H54 (cell line): ENCODE results near the gene ADH1A.
"Not testable (repeated sequence)": the region's sequence is repeated elsewhere in the genome, so short reads cannot be mapped to it uniquely, and the experiment has no call there.

Experiments used
- DNase-seq: peaks from one replicate; pipeline ENCODE4 v3.0.0; 2011; ENCODE audit warnings: low spot score, mixed read lengths; ENCODE audit not compliant: insufficient read length
- FAIRE-seq: peaks from 3 replicates; lab custom pipeline; 2011; peaks lifted over from hg19 to GRCh38; lab: Jason Lieb, UNC
- POLR2A ChIP-seq: IDR thresholded peaks from 2 replicates; pipeline ENCODE4 v1.6.1; 2011; ENCODE audit warnings: low read depth, mild to moderate bottlenecking, low read length

The ADH1A gene

DNA sequence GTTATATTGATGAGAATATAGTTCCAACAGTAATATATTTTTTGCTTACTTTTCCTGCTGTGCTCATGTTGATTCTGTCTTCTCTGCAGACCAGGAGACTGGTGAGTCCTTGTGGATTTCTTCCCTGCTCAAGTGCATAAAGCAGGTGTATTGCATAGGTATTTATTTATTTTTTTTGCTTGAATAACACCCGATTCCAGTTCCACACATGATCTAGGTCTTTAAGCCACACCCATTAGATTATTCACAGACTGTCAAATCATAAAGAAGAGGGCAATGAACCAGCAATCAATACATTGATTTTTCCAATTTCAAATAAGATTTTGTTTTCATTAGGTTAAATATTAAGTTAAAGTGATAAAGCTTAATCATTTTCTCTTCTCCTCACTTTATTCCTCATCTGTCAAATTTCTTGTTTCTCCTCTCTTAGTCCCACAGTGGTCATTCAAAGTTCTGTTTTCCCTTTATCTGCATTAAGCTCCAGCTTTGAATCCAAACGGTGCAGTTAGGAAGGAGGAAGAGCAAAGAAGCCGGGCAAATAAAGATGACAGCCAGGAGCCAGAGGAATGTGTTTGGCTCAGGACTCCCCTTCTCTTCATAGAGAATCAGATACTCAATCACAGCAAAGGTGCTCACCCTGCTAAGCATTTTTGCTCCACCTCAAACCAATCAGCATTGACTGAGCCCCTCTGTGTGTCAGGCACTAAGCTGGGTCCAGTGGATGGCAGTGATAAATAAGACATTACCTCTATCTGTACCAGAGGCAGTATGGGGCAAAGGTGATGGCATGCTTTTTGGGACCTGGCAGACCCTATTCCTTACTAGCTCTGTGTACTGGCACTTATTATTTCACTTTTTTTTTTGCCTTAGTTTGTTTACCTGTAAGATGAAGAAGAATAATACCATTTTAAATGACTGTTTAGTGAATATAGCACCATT lies at the start of gene ADH1A:
ADH1A (minus strand) TSS at position 138 of the 939 bp plus-strand sequence; CDS start at position 67, 71 bp downstream.
- FAIRE-seq: no peak
- DNase-seq: no peak
- TF ChIP-seq POLR2A: no peak

DNA sequence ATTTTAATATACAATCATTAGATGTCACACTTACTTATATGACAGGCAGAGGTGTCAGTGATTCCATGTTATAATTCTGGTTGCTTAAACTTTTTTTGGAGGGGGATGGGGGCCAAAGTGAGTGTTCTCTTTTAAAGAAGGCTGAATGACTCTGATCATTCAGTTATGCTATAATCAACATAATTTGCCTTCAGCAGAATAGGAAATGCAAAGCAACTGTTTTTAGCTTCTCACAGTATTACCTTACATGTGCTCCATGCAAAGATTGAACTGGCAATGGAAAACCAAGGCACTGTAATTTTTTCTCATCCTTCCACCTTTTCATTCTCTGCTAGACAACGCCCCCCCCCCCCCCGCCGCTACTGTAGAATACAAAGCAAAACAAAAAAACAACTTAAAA lies 48.4 kb upstream of the ADH1A start:
- TF ChIP-seq POLR2A: no peak
- FAIRE-seq: no peak
- no peak for DNase-seq

DNA sequence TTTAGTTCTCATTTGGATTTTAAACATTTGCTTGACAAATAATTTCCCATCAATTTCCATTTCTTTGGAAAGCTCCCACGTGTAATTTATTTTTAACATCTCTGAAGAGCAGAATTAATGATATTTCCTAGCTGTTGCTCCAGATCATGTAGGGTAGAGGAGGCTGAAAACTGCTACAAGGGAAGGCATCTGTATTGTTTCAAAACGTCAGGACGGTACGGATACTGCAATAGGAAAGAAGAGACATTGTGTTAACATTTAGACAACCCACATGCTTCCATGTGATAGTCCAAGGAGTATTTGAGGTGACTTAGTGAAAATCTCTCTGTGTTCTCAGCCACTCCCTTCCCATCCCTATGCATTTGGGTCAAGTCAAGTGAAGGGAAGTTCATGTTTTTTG lies 45.8 kb upstream of the ADH1A start:
- FAIRE-seq: no peak

DNA sequence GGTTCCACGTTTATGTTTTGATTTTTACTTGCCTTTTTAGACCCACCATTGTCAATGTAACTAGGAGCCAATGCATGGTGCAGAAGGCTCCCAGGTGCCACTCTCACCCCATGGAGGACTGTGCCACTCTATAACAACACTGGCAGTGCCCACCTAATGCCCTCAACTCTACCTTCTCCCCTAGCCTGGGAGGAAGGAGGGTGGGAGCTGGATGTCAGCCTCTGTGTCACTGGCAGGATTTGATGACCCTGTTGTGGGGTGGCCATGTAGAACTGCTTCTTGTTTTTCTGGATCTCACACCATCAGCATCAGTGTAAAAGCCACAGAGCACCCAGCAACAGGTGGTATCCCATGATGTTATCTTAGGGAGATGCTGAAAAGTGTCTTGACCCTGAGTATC lies 44.1 kb upstream of the ADH1A start:
- no peak for TF ChIP-seq POLR2A

More for the DNA sequence above, 45.8 kb upstream of the ADH1A start:
- no peak for DNase-seq
- TF ChIP-seq POLR2A: no peak

DNA sequence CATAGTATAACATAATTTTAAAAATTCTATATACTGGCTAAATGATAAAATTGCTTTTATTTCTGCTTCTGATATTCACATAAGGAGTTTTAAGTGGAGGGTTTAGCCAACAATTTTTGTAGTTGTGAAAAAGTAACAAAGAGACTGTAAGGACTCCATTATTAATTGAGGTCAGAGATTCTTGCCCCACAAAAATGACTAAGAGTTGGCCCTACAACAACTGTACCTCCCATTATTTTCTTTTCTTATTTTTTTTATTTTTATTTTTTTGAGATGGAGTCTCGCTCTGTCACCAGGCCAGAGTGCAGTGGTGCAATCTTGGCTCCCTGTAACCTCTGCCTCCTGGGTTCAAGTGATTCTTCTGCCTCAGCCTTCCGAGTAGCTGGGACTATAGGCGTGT lies 39.9 kb upstream of the ADH1A start:
- DNase-seq (no peak), FAIRE-seq (no peak)
- TF ChIP-seq POLR2A: no peak

More for the DNA sequence above, 44.1 kb upstream of the ADH1A start:
- FAIRE-seq (no peak), DNase-seq (no peak)

DNA sequence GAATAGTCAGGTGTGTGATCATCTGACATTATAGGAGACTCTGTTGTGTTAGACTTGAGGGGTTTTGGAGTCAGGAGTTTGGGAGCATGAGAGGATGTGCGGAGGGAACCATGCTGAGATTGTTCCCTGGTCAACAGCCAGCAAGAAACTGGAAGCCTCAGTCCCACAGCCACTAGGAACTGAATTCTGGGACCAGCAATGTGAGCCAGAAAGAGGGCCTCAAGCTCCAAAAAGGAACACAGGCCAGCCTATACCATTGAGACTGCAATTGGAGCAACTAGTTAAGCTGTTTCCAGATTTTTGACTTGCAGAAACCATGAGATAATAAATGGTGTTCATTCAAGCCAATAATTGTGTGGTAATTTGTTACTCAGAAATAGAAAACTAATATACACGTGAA lies 39.1 kb upstream of the ADH1A start:
- no peak for TF ChIP-seq POLR2A
- no peak for DNase-seq
- FAIRE-seq: no peak

DNA sequence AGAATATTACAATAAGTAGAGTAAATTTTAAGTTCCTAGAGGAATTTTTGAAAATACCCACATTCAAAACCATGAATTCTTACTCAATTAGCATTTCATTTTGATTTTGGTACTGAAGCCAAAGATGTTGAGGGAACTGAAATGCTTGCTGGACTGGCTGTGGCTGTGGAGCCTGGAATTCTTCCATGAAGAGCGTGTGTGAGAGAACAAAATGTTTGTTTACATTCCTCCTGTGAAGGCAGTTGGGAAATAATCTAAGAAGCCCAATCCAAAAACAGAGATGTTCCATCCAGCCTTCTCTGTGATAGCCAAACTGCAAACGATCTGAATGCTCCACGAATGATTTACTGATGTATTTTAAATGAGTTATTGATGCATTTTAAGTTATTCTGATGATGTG lies 34.2 kb upstream of the ADH1A start:
- TF ChIP-seq POLR2A: no peak
- DNase-seq: no peak
- no peak for FAIRE-seq

DNA sequence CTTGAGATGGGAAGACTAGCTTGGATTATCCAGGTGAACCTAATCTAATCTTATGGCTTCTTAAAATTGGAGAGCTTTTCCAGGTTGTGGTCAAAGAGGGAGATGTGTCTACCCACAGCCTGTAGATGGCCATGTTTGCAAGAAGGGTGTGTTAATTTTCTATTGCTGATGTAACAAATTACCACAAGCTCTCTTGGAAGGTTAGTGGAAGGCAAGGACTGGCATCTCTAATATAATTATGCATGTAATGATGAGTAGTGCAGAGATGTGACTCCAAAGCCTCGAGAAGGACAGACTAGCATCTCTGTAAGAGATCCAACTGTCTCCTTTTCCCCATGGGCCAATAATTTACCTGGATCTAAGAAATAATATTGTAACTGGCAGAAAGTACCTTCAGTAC lies 33.6 kb upstream of the ADH1A start:
- FAIRE-seq: no peak
- no peak for DNase-seq
- TF ChIP-seq POLR2A: no peak

DNA sequence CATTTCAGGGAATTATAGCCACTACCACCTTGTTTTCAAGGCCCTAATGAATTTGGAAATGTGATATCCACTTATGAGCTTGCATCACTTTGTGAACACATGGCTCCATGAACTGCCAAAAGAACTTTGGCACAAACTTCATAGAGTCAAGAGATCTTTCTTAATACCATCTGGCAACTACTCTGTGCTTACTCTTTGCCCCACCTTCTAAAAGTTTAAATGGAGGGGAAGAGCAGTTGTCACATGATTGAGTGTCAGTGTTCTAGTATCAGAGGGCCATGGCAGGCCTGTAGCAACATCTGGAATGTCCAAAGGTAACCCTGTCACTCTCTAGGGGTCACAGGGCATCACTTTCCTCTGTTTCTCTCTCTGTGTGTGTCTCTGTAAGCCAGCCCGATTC lies 33.0 kb upstream of the ADH1A start:
- DNase-seq: no peak
- no peak for FAIRE-seq
- TF ChIP-seq POLR2A: no peak

DNA sequence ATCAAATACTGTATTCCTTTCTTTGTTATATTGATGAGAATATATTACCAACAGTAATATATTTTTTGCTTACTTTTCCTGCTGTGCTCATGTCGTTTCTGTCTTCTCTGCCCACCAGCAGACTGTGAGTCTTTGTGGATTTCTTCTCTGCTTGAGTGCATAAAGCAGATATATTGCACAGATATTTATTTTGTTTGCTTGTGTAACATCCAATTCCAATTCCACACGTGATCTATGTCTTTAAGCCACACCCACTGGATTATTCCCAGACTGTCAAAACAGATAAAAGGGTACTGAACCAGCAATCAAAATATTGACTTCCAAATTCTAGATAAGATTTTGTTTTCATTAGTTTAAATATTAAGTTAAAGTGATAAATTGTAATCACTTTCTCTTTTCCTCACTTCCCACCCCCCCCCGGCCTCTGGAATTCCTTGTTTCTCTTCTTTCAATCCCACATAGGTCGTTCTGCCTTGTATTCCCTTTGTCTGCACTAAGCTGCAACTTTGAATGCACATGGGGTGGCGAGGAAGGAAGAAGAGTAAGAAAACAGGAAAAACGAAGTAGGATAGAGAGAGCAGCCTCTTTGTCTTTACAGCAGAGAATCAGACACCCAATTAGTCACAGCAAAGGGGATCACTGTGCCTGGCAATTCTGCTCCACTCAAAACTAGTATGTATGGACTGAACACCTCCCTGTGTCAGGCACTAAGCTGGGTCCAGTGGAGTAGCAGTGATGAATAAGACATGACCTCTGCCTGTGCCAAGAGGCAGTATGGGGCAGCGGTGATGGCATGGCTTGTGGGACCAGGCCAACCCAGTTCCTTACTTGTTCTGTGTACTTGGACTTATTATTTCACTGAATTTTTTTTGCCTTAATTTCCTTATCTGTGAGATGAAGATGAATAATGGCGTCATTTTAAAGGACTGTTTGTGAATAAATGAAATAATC lies 30.7 kb upstream of the ADH1A start, which contains the start of gene ADH1B:
ADH1B (minus strand) TSS at position 161 of the 951 bp plus-strand sequence; CDS start at position 91, 70 bp downstream.
- FAIRE-seq (no peak), DNase-seq (no peak)
- no peak for TF ChIP-seq POLR2A

DNA sequence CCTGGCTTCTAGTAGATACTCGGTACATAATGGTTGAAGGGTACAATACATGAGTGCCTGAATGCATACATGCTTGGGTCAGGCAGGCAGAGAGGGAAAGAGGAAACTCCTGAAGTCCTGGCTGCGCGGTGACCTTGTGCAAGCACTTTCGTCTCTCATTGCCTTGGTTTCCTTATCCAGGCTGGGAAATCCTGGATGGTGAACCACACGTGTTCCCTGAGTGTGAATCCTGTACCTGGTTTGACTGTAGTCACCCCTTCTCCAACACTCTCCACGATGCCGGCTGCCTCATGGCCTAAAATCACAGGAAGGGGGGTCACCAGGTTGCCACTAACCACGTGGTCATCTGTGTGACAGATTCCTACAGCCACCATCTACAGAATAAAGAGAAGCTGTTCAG lies 27.0 kb upstream of the ADH1A start:
- FAIRE-seq, DNase-seq: not testable (repeated sequence)

DNA sequence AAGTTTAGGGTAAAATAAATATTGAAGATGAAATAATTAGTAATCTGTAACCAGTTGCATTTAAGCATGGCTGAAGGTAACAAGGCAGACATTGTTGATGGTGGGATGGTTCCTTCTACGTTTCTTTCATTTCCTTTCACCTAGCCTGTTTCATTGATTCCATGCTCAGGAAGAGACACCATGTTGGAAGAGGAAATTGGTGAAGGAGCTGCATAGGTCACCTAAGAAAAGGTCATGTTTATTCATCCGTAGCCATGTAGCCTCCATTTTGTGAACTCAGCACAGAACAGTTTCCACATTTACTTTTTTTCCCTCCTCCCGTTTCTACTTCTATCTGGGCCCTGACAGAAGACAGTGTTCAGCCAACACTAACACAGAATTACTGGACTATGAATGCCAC lies 26.6 kb upstream of the ADH1A start:
- DNase-seq: no peak
- FAIRE-seq: no peak
- no peak for TF ChIP-seq POLR2A

DNA sequence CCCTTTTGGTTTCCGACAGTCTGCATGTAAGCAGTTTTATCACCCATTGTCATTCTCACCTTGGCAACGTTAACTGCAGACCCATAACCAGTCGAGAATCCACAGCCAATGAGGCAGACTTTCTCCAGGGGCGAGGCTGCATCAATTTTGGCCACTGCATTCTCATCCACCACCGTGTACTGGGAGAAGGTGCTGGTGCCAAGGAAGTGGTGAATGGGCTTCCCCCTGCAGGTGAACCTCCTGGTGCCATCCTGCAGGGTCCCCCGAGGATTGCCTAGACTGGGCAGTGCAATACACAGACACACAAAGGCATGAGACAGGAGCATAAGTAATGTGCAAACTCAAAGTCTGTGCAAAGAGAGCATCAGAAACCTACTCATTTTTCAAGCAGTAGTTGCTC lies 25.1 kb upstream of the ADH1A start:
- DNase-seq (no peak), FAIRE-seq (no peak)
- TF ChIP-seq POLR2A: no peak

DNA sequence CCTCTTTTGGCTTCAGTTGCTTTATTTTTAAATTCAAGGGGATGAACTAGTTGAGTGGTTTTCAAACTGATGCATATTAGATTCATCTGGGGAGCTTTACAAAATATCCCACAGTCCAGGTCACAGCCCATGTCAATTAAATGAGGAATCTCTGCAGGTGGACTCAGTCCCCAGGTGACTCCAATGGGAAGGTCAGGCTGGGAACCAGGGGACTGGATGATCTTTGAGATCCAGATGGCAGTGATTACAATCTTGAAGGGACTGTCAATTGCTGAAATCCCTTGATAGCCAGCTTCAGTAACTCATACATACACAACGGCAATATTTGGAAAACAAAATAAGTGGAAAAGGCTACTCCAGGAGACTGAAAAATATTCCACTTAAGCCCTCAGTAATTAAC lies 23.4 kb upstream of the ADH1A start:
- no peak for TF ChIP-seq POLR2A

More for the DNA sequence above, 23.4 kb upstream of the ADH1A start:
- FAIRE-seq: no peak
- DNase-seq: no peak
